MCF 10A (cell line): ENCODE results near the gene HTRA2. TPM values are rescaled to one million over a fixed set of nuclear protein-coding genes. Genes with fewer than 3 reads are reported as not detected.

Experiments
- BruUV-seq: library from RNA; stranded (reverse); fragments of 400-500 nt; replicated peaks from 2 replicates; lab custom pipeline; 2021; lab: Mats Ljungman, UMichigan
- CTCF ChIA-PET: fragments of 300-600 bp; sonication (Branson Sonifier 250); formaldehyde crosslinking; extraction: SDS; loops from one replicate; lab custom pipeline; 2021; ENCODE audit warnings: antibody characterized with exemption, inconsistent platforms; lab: Yijun Ruan, JAX
- POLR2A ChIA-PET: fragments of 300-600, 350-650 bp; sonication (Branson Sonifier 250); formaldehyde crosslinking; extraction: SDS; loops from one replicate; lab custom pipeline; 2020; ENCODE audit warnings: antibody characterized with exemption, inconsistent platforms; lab: Yijun Ruan, JAX
- DNase-seq: peaks from one replicate; pipeline ENCODE4 v3.0.0-alpha.2; 2018; ENCODE audit not compliant: unreplicated experiment
- H3K27ac Mint-ChIP-seq: one replicate; pipeline ENCODE4 v1.8.0; 2022; ENCODE audit warnings: mild to moderate bottlenecking, low read depth, mixed read lengths; ENCODE audit not compliant: unreplicated experiment
- H3K27me3 Mint-ChIP-seq: one replicate; pipeline ENCODE4 v1.8.0; 2022; ENCODE audit warnings: mixed read lengths; ENCODE audit not compliant: insufficient read depth, unreplicated experiment
- H3K36me3 Mint-ChIP-seq: one replicate; pipeline ENCODE4 v1.8.0; 2022; ENCODE audit warnings: mild to moderate bottlenecking, moderate library complexity, mixed read lengths; ENCODE audit not compliant: insufficient read depth, unreplicated experiment
- H3K4me1 Mint-ChIP-seq: one replicate; pipeline ENCODE4 v1.8.0; 2022; ENCODE audit warnings: mixed read lengths; ENCODE audit not compliant: insufficient read depth, unreplicated experiment
- H3K4me3 Mint-ChIP-seq: one replicate; pipeline ENCODE4 v1.8.0; 2022; ENCODE audit warnings: mild to moderate bottlenecking, moderate library complexity, mixed read lengths; ENCODE audit not compliant: unreplicated experiment
- H3K9me3 Mint-ChIP-seq: one replicate; pipeline ENCODE4 v1.8.0; 2022; ENCODE audit warnings: mixed read lengths; ENCODE audit not compliant: unreplicated experiment
- CTCF ChIP-seq: fragments of 200-600 bp; IDR thresholded peaks from one replicate; pipeline ENCODE4 v1.8.0; 2022; ENCODE audit warnings: antibody characterized with exemption, mild to moderate bottlenecking; ENCODE audit not compliant: unreplicated experiment
- intact Hi-C: fragments of 100-400 bp; cut with micrococcal nuclease; formaldehyde crosslinking; loops from 2 replicates; pipeline ENCODE4 v1.14.1; 2022
- total RNA-seq: library from RNA; stranded (reverse); gene quantifications from 2 replicates; pipeline ENCODE4 v1.2.3, GENCODE V29; 2022

The HTRA2 gene
- total RNA-seq, 1 experiment from 2014 or later, result 27.6 TPM

- intact Hi-C loops, result no loop called here
- BruUV-seq, result no TSS peak
- no peak for DNase-seq
- H3K4me3 Mint-ChIP-seq, result peak overlapping the region; percentile 11
- no peak for TF ChIP-seq CTCF
- H3K9me3 Mint-ChIP-seq, result no peaks in the 10 kb centered on the region
- peaks cover 11% of the 10 kb centered on the region for H3K4me1 Mint-ChIP-seq
- ChIA-PET POLR2A (no interaction called here), CTCF (interaction anchor here (0.7 to 2.2 kb wide), 5 partner anchors 20 to 930 kb away, joined by 3 to 14 read pairs (median 5); partner anchors contain the start of gene TTC31)
- no peak overlapping the region for H3K27ac Mint-ChIP-seq
- no peaks in the 10 kb centered on the region for H3K36me3 Mint-ChIP-seq
- H3K27me3 Mint-ChIP-seq, result no peaks in the 10 kb centered on the region
Measured at GRCh38 chr2:74551530-74551929, 21.8 kb downstream of the HTRA2 start.

- peak overlapping the region; percentile 16 for H3K27ac Mint-ChIP-seq
- H3K4me3 Mint-ChIP-seq, result no peak overlapping the region
- no TSS peak for BruUV-seq
- no peaks in the 10 kb centered on the region for H3K9me3 Mint-ChIP-seq
- H3K27me3 Mint-ChIP-seq, result no peaks in the 10 kb centered on the region
- DNase-seq, result no peak
- no peak for TF ChIP-seq CTCF
- intact Hi-C loops, result no loop called here
- peaks cover 11% of the 10 kb centered on the region for H3K4me1 Mint-ChIP-seq
- POLR2A ChIA-PET, result no interaction called here
- no peaks in the 10 kb centered on the region for H3K36me3 Mint-ChIP-seq
- CTCF ChIA-PET, result interaction anchor here (0.7 to 2.2 kb wide), 5 partner anchors 14 to 929 kb away, joined by 3 to 14 read pairs (median 3); partner anchors contain the start of gene TTC31
Measured at GRCh38 chr2:74551942-74552913, 22.5 kb downstream of the HTRA2 start.

- Mint-ChIP-seq H3K27me3 (no peaks in the 10 kb centered on the region), H3K9me3 (no peaks in the 10 kb centered on the region), H3K27ac (peak overlapping the region; percentile 16), H3K36me3 (no peaks in the 10 kb centered on the region), H3K4me1 (peaks cover 11% of the 10 kb centered on the region), H3K4me3 (peak overlapping the region; percentile 48)
- TF ChIP-seq CTCF, result no peak
- intact Hi-C loops, result no loop called here
- BruUV-seq, result no TSS peak
- POLR2A ChIA-PET, result no interaction called here
- CTCF ChIA-PET, result interaction anchor here (0.8 kb wide), 1 partner anchor 13 kb away, joined by 3 read pairs; no protein-coding TSS in a partner anchor
- no peak for DNase-seq
Measured at GRCh38 chr2:74552914-74553811, 23.4 kb downstream of the HTRA2 start.
